Stimulated activated effector memory CD8-positive, alpha-beta T cell treated with anti-CD3 and anti-CD28 coated beads, Interleukin-12 subunit alpha, Interleukin-12 subunit beta, amount 100 ng/mL, for 72 hours (primary cell): Measurements from ENCODE around the gene NSD2.

Experiments used
- ATAC-seq: fragments of 150-1000 bp; cut with Tn5 transposase; 2 replicates; pipeline ENCODE4 v1.10.0; 2021
- DNase-seq, 2 donors: peaks; one replicate each; pipeline ENCODE4 v3.0.0; 2021 to 2022; ENCODE audit warnings: low spot score in 2 of 2
- H3K27ac Mint-ChIP-seq: one replicate; pipeline ENCODE4 v1.8.0; 2022; ENCODE audit warnings: mild to moderate bottlenecking, mixed read lengths
- H3K36me3 Mint-ChIP-seq: one replicate; pipeline ENCODE4 v1.8.0; 2022; ENCODE audit warnings: mild to moderate bottlenecking, mixed read lengths
- H3K4me1 Mint-ChIP-seq: one replicate; pipeline ENCODE4 v1.8.0; 2022; ENCODE audit warnings: mixed read lengths
- H3K4me3 Mint-ChIP-seq: one replicate; pipeline ENCODE4 v1.8.0; 2022; ENCODE audit warnings: mild to moderate bottlenecking, mixed read lengths
- H3K9me3 Mint-ChIP-seq: one replicate; pipeline ENCODE4 v1.8.0; 2022; ENCODE audit warnings: mixed read lengths

Gene NSD2

GRCh38 chr4:1870578-1871443 lies at the start of gene NSD2:
TSS of gene NSD2 (plus strand) at chr4:1871393. CDS start at chr4:1900655, 29,262 bp downstream.
- ATAC-seq = peak; percentile 80
- Mint-ChIP-seq H3K9me3 (no peaks in the 10 kb centered on the region), H3K4me1 (peaks cover 30% of the 10 kb centered on the region), H3K27ac (peak within 1 kb of the TSS; percentile 98), H3K36me3 (peaks cover 31% of the 10 kb centered on the region), H3K4me3 (peak within 1 kb of the TSS; percentile 82)
- DNase-seq = peak; percentile 82 to 92

- Mint-ChIP-seq H3K4me3 (no peak overlapping the region), H3K9me3 (no peaks in the 10 kb centered on the region), H3K36me3 (peaks cover 84% of the 10 kb centered on the region), H3K27ac (peak overlapping the region; percentile 34), H3K4me1 (no peaks in the 10 kb centered on the region)
- ATAC-seq = no peak
- DNase-seq = no peak
These were observed 49.3 kb upstream of the NSD2 start for GRCh38 chr4:1821679-1822567.

- ATAC-seq (no peak), DNase-seq (no peak)
- Mint-ChIP-seq H3K9me3 (no peaks in the 10 kb centered on the region), H3K27ac (peak overlapping the region; percentile 34), H3K36me3 (peaks cover 74% of the 10 kb centered on the region), H3K4me1 (no peaks in the 10 kb centered on the region), H3K4me3 (no peak overlapping the region)
These were observed 48.3 kb upstream of the NSD2 start for GRCh38 chr4:1822568-1823544.

- H3K9me3 Mint-ChIP-seq = no peaks in the 10 kb centered on the region
- peaks cover 67% of the 10 kb centered on the region for H3K36me3 Mint-ChIP-seq
- H3K4me1 Mint-ChIP-seq = no peaks in the 10 kb centered on the region
- H3K27ac Mint-ChIP-seq = peak overlapping the region; percentile 34
- H3K4me3 Mint-ChIP-seq = no peak overlapping the region
- ATAC-seq (no peak), DNase-seq (no peak)
These were observed 47.7 kb upstream of the NSD2 start for GRCh38 chr4:1823545-1823932.

- H3K9me3 Mint-ChIP-seq = no peaks in the 10 kb centered on the region
- H3K4me1 Mint-ChIP-seq = no peaks in the 10 kb centered on the region
- peaks cover 62% of the 10 kb centered on the region for H3K36me3 Mint-ChIP-seq
- H3K27ac Mint-ChIP-seq = no peak overlapping the region
- no peak for DNase-seq
- no peak for ATAC-seq
- H3K4me3 Mint-ChIP-seq = no peak overlapping the region
These were observed 46.4 kb upstream of the NSD2 start for GRCh38 chr4:1824746-1825145.

- peaks cover 60% of the 10 kb centered on the region for H3K36me3 Mint-ChIP-seq
These were observed 45.9 kb upstream of the NSD2 start for GRCh38 chr4:1825326-1825725.

GRCh38 chr4:1826531-1827350 lies 44.5 kb upstream of the NSD2 start:
- DNase-seq (no peak), ATAC-seq (no peak)
- H3K4me1 Mint-ChIP-seq = no peaks in the 10 kb centered on the region
- no peaks in the 10 kb centered on the region for H3K9me3 Mint-ChIP-seq
- no peak overlapping the region for H3K4me3 Mint-ChIP-seq
- H3K27ac Mint-ChIP-seq = peak overlapping the region; percentile 64
- peaks cover 58% of the 10 kb centered on the region for H3K36me3 Mint-ChIP-seq

More at GRCh38 chr4:1825326-1825725, 45.9 kb upstream of the NSD2 start:
- H3K27ac Mint-ChIP-seq = no peak overlapping the region
- H3K4me1 Mint-ChIP-seq = no peaks in the 10 kb centered on the region
- H3K9me3 Mint-ChIP-seq = no peaks in the 10 kb centered on the region
- ATAC-seq = no peak
- DNase-seq = no peak
- H3K4me3 Mint-ChIP-seq = no peak overlapping the region

GRCh38 chr4:1830234-1830633 lies 41.0 kb upstream of the NSD2 start:
- H3K4me1 Mint-ChIP-seq = peaks cover 7% of the 10 kb centered on the region
- ATAC-seq (no peak), DNase-seq (no peak)
- peaks cover 61% of the 10 kb centered on the region for H3K36me3 Mint-ChIP-seq
- no peak overlapping the region for H3K4me3 Mint-ChIP-seq
- no peaks in the 10 kb centered on the region for H3K9me3 Mint-ChIP-seq
- H3K27ac Mint-ChIP-seq = no peak overlapping the region

- no peak overlapping the region for H3K4me3 Mint-ChIP-seq
- H3K36me3 Mint-ChIP-seq = peaks cover 61% of the 10 kb centered on the region
- H3K27ac Mint-ChIP-seq = no peak overlapping the region
- H3K9me3 Mint-ChIP-seq = no peaks in the 10 kb centered on the region
- ATAC-seq (no peak), DNase-seq (no peak)
- peaks cover 7% of the 10 kb centered on the region for H3K4me1 Mint-ChIP-seq
These were observed 40.5 kb upstream of the NSD2 start for GRCh38 chr4:1830642-1831228.

- no peak for ATAC-seq
These were observed 39.9 kb upstream of the NSD2 start for GRCh38 chr4:1831331-1831730.

GRCh38 chr4:1832690-1833089 lies 38.5 kb upstream of the NSD2 start:
- Mint-ChIP-seq H3K4me3 (no peak overlapping the region), H3K9me3 (no peaks in the 10 kb centered on the region), H3K4me1 (peaks cover 7% of the 10 kb centered on the region), H3K36me3 (peaks cover 75% of the 10 kb centered on the region), H3K27ac (no peak overlapping the region)
- ATAC-seq (no peak), DNase-seq (no peak)

More at GRCh38 chr4:1831331-1831730, 39.9 kb upstream of the NSD2 start:
- Mint-ChIP-seq H3K4me3 (no peak overlapping the region), H3K36me3 (peaks cover 62% of the 10 kb centered on the region), H3K4me1 (peaks cover 7% of the 10 kb centered on the region), H3K9me3 (no peaks in the 10 kb centered on the region), H3K27ac (peak overlapping the region; percentile 54)
- no peak for DNase-seq

- Mint-ChIP-seq H3K36me3 (peaks cover 82% of the 10 kb centered on the region), H3K27ac (no peak overlapping the region), H3K9me3 (no peaks in the 10 kb centered on the region), H3K4me3 (no peak overlapping the region), H3K4me1 (peaks cover 7% of the 10 kb centered on the region)
- ATAC-seq (no peak), DNase-seq (no peak)
These were observed 37.7 kb upstream of the NSD2 start for GRCh38 chr4:1833307-1834046.

GRCh38 chr4:1834047-1834775 lies 37.0 kb upstream of the NSD2 start:
- ATAC-seq (no peak), DNase-seq (no peak)
- no peaks in the 10 kb centered on the region for H3K9me3 Mint-ChIP-seq
- H3K4me3 Mint-ChIP-seq = no peak overlapping the region
- H3K36me3 Mint-ChIP-seq = peaks cover 89% of the 10 kb centered on the region
- peaks cover 11% of the 10 kb centered on the region for H3K4me1 Mint-ChIP-seq
- H3K27ac Mint-ChIP-seq = no peak overlapping the region
